NCI-H526 treated with DMSO at 0.1 percent for 48 hours (cell line): ENCODE measurements around the gene SART1.
"Not testable (repeated sequence)": the region's sequence is repeated elsewhere in the genome, so short reads cannot be mapped to it uniquely, and the experiment has no call there.

Experiments used
- DNase-seq: peaks from one replicate; lab custom pipeline; 2025; lab: John Stamatoyannopoulos, UW

The SART1 gene

DNA sequence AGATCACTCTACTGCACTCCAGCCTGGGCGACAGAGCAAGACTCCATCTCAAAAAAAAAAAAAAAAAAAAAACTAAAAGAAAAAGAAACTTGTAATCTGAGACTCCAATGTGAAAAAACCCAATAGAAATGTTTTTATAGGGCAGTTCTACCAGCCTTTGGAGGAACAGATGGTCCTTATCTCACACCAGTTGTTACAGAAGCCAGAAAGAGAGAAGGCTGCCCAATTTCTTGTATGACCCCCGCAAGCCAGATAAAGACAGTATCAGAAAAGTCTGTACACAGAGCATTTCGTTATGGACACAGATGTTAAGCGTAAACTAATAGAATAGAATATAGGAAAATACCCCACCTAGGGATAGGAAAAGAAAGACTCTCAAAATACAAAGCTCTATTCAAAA lies 27.5 kb upstream of the SART1 start:
- no peak for DNase-seq

DNA sequence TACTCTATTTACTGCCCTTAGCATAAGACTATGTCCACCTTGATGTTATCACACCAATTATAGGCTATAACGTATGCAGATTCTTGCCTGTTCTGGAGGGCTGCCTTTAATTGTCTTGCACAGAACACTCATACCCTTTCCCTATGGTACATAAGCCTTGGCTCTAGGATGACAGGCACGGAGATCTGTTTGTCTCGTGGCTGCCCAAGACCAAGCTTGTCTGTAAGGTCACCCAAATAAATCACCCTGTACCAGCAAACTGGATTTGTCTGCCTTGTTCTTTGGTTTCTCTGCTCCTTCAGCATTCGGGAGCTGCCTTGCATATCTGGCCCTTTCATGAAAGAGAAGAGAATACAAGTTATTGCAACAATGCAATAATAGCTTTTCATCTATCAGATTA lies 23.8 kb upstream of the SART1 start:
- DNase-seq = no peak

DNA sequence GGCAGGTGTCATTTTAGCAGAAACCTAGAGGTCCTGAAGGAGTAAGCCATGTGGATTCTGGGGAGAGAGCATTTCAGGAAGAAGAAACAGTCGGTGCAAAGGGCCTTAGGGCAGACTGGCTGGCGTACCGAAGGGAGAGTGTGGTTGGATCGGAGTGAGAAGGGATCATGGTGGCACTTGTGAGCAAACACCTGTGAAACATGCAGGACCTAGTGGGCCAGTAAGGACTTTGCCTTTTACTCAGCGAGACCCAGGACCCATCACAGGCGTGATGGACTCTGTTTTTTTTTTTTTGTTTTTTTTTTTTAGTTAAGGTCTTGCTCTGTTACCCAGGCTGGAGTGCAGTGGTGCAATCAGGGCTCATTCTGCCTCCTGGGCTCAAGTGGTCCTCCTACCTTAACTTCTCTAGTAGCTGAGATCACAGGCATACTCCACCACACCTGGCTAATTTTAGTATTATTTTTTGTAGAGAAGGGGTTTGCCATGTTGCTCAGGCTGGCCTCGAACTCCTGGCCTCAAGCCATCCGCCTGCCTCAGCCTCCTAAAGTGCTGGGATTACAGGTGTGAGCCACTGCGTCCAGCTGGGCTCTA lies 19.7 kb upstream of the SART1 start:
- DNase-seq = no peak

DNA sequence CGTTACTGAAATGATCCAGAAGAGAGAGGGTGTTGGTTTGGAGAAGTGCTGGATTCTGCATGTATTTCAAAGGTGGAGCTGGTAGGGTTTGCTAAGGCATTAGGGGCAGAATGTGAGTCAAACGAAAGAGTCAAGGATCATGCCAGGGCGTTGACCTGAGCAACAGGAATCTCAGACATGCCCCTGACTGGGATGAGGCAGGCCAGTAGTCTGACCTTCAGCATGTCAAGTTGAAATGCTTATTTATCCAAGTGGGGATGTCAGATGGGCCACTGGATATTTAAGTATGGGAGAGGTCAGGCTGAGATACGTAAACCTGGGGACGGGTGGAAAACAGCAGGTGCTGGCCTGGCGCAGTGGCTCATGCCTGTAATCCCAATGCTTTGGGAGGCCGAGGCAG lies 19.0 kb upstream of the SART1 start:
- DNase-seq = no peak

DNA sequence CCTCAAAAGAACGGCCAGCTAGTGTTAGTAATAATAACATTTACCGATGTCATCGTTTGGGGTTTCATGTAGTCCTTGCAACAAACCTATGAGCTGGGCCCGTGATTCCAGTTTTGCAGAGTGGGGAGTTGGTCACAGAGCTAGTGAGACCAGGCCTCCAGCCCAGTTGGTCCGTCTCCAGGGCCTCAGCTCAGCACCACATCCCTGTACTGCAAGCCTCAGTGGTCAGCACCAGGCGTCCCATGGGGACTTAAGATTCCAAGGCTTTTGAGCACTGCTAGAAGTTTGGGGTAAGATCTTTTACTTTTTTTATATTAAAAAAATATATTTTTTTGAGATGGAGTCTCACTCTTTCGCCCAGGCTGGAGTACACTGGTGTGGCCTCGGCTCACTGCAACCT lies 17.3 kb upstream of the SART1 start:
- DNase-seq = no peak

DNA sequence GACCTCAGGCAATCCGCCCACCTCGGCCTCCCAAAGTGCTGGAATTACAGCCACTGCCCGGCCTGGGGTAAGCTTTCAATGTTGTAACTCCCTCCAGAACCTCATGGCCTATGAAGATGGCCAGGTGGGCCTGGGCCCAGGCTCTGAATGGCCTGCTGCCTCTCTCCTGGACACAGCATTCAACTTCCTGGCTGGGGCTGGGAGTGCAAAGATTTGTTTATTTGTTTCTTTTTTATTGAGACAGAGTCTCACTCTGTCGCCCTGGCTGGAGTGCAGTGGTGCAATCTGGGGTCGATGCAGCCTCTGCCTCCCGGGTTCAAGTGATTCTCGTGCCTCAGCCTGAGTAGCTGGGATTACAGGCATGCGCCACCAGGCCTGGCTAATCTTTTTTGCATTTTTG lies 16.8 kb upstream of the SART1 start:
- DNase-seq = no peak

DNA sequence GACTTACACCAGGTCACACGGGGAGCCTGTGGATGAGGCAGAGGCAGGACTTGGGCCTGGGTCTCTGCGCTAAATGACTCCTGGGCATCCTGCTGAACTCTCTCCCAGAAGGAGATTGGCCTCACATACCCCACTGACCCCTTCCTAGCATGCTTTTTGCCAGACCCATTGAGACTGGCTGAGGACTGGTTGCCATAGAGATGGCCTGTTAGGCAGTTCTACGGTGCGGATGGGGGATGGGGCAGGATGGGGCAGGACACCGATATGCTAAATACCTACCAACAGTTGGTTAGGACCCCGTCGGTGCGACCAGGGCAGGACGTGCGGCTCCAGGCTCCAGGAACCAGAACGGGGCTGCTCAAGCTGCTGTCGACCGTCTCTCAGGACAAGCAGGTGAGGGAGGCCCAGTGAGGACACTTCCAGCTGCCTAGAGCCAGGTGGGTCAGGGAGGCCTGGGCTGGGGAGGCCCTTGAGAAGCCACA lies 16.1 kb upstream of the SART1 start, which contains the start of gene TSGA10IP:
TSGA10IP (plus strand) TSS at position 51 of the 482 bp plus-strand sequence; CDS start at position 247, 196 bp downstream.
- DNase-seq = no peak

DNA sequence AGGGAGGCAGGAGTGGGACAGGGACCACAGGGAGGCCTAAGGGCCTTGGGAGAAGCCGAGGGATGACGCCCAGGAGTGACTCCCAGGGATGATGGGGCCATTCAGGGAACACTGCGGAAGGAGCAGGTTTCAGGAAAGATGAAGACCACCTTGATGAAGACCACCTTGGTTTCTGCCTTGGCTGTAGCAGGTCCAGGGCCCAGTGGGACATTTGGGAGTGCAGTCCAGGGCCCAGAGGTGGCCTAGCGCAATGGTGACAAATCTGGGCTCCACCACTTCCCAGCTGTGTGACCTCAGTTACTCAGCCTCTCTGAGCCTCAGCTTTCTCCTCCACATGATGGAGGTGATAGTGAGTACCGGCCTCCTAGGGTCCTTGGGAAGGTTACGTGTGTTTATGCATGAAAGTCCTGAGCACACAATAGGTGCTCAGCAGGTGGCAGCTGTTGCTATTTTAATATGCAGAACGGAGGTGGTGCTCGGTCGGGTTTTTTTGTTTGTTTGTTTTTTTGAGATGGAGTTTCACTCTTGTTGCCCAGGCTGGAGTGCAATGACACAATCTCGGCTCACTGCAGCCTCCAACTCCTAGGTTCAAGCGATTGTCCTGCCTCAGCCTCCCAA lies 15.5 kb upstream of the SART1 start:
- no peak for DNase-seq

DNA sequence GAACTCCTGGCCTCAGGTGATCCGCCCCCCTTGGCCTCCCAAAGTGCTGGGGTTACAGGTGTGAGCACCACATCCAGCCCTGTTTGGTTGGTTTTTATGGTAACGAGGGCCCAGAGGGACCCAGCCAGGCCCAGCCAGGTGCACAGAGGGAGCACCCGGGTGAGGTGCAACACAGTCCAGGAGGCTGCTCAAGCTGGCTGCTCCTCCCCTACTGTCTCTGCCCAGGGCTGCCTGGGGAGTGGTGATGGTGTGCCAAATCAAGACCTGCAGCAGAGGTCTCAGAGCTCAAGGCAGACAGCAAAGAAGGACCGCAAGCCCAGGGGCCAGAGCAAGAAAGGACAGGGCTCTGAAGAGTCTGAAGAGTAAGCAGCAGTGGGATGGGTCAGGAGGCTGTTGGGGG lies 14.9 kb upstream of the SART1 start:
- DNase-seq = no peak

DNA sequence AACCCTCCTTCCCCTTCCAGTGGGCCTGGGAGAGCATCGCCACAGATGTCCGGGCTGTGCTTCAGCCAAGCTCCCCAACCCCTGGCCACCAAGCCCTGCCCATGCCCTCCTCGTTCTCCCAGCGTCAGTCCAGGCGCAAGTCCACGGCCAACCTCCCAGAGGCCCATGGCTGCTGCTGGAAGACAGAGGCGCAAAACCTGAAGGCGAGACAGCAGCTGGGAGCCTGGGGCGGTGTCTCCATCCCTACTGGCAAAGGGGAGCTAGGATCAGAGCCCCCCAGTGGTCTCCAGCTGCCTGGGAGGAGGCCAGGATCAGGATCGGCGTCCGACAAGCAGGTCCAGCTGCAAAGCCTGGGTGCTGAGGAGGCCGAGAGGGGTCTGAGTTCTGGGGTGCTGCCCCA lies 14.4 kb upstream of the SART1 start:
- no peak for DNase-seq

DNA sequence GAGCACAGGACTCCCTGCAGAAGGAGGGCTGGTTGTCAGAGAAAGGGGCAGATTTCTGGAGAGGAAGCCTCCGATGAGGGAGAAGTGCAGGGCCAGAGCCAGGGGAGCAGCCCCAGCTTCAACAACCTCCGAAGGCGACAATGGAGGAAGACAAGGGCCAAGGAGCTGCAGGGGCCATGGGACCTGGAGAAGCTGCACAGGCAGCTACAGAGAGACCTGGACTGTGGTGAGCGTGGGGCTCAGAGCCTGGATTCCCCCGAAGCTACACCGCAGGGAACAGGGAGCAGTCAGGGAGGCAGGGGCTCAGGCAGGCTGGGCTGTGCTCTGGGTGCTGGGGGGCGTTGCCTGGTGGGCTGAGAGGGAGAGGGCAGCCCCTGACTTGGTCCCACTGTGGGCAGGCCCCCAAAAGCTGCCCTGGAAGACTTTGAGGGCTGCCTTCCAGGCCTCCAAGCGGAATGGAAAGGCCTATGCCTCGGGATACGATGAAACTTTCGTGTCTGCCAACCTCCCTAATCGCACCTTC lies 13.9 kb upstream of the SART1 start:
- no peak for DNase-seq

DNA sequence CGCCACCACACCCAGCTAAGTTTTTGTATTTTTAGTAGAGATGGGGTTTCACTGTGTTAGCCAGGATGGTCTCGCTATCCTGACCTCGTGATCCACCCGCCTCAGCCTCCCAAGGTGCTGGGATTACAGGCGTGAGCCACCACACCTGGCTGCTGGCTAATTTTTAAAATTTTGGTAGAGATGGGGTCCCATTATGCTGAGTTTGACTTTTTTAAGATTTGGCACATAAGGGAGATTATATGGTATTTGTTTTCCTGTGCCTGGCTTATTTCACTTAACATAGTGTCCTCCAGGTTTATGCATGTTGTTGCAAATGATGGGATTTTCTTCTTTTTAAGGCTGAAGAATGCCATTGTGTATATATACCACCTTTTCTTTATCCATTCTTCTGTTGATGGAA lies 10.8 kb upstream of the SART1 start:
- DNase-seq = not testable (repeated sequence)

DNA sequence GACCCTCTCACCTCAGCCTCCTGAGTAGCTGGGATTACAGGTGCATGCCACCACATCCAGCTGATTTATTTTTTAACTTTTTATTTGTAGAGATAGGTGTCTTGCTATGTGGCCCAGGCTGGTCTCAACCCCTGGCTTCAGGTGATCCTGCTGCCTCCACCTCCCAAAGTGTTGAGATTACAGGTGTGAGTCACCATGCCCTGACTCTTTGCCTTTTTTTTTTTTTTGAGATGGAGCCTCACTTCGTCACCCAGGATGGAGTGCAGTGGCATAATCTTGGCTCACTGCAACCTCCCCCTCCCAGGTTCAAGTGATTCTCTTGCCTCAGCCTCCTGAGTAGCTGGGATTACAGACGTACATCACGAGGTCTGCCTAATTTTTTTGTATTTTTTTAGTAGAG lies 9.9 kb upstream of the SART1 start:
- DNase-seq = not testable (repeated sequence)

DNA sequence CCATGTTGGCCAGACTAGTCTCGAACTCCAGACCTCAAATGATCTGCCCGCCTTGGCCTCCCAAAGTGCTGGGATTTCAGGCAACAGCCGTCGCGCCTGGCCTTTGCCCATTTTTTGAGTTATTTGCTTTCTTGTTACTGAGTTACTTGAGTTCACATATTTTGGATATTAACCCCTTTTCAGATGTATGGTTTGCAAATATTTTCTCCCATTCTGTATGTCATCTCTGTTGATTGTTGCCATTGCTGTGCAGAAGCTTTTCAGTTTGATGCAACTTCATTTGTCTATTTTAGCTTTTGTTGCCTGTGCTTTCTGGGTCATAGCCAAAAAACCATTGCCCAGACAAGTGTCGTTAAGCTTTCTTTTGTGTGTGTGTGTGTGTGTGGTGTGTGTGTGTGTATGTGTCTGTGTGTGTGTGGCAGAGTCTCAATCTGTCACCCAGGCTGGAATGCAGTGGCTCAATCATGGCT lies 9.4 kb upstream of the SART1 start:
- DNase-seq = no peak

DNA sequence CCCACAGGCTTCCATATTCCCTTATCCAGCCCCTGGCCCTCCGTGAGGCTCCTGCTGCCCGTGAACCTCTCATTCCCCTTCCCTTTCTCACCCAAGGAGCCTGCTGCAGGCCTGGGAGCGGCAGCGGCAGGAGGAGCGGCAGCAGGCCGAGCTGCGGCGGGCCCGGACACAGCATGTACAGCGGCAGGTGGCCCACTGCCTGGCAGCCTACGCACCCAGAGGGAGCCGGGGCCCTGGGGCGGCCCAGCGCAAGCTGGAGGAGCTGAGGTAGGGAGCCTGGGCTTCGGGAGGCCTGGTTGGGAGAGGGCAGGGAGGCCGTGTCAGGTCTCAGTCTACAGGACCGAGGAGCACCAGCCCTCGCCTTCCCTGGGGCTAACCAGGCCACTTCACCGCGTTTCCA lies 8.1 kb upstream of the SART1 start:
- DNase-seq = no peak

DNA sequence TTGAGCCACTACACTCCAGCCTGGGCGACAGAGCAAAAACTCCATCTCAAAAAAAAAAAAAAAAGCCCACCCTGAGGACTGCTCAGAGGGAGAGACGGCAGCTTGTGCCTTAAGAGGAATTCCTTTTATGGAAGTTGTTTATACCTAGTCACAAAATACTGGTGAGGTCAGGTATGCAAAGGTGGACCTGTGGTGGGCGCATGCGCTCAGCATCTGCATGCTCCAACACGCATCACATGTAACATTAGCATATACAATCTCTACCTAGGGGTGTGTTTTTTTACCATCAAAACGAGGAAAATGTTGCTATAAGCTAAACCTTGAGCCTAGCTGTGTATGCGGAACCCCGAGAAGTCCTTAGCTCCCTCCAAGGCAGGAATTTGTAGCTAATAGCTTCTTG lies 6.8 kb upstream of the SART1 start:
- DNase-seq = peak; percentile 37

DNA sequence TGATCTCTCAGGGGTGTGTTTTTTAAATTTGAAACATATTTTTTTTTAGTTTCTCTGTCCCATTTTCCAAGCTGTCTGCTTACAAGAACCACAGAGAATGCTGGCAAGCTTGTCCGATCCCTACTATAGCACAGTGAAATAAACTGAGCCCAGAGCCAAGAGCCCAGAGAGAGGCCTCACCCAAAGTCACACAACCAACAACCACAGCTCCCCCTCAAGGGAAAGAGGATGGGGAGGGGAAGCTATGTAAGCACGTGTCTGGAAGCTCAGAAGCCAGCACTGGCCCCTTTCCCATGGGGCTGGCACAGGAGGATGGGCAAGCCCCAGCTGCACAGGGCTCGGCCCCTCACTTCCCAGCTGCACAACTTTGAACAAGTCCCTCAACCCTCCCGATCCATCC lies 3.2 kb upstream of the SART1 start:
- DNase-seq = no peak

DNA sequence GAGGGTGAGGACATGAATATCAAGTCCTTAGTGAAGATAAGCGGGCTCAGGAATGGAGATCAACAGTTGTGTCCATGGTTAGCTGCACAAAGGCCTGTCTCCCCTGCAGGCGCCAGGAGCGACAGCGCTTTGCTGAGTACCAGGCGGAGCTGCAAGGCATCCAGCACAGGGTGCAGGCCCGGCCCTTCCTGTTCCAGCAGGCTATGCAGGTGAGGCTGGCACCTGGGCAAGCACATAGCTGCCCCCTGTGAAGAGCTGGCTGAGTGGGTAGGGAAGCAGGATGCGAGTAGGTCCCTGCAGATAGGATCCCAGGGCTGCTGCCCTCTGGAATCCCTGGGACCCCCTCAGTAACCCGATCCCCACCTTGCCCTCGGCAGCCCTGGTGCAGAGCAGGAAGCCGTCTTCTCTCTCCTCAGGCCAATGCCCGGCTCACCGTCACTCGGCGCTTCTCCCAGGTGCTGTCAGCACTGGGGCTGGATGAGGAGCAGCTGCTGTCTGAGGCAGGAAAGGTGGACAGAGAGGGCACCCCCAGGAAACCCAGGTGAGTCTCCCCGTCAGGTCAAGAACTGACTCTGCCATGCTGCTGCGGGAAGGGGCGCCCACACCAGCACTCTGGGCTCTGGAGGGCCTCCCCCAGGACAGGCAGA lies 2.6 kb upstream of the SART1 start:
- DNase-seq = no peak

DNA sequence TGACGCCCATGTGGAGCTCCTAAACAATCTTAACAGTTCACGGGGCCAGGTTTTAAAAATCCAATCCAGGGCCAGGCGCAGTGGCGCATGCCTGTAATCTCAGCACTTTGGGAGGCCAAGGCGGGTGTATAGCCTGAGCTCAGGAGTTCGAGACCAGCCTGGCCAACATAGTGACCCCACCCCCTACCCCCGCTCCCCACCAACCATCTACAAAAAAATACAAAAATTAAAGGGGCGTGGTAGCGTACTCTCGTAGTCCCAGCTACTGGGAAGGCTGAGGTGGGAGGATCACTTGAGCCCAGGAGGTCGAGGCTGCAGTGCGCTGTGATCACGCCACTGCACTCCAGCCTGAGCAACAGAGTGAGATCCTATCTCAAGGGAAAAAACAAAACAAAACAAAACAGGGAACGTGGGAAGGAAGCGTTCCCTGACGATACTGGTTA lies 689 bp upstream of the SART1 start:
- no peak for DNase-seq

DNA sequence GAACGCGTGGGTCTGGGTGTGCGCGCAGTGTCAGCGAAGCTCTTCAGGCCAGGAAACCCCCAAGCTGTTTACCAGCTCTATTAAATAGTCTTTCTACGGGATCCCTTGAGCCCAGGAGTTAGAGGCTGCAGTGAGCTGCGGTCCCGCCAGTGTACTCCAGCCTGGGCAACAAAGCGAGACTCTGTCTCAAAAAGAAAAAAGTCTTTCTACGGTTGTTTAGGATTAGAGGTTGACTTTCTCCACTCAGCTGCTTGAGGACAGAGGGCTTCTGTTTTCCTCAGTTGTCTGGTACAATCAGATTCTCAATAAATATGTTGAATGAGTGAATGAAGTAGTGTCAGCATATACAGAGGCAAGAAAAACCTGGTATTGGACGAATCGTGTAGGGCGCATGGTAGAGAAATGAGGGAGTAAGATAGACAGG lies 619 bp downstream of the SART1 start:
- DNase-seq = no peak

DNA sequence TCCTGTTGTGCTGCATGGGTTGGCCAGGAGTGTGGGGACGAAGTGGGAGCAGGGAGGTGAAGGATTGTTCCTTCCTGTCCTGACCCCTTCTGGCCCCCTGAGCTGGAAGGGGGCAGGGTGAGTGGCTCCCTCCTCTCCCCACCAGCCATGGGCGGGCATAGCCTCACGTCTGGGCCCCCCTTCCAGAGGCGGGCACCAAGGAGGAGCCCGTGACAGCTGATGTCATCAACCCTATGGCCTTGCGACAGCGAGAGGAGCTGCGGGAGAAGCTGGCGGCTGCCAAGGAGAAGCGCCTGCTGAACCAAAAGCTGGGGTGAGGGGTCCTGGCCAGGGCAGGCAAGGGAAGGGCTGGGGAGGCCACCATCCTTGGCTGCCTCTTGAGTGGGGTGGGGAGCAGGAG lies 3.4 kb downstream of the SART1 start:
- DNase-seq = no peak

DNA sequence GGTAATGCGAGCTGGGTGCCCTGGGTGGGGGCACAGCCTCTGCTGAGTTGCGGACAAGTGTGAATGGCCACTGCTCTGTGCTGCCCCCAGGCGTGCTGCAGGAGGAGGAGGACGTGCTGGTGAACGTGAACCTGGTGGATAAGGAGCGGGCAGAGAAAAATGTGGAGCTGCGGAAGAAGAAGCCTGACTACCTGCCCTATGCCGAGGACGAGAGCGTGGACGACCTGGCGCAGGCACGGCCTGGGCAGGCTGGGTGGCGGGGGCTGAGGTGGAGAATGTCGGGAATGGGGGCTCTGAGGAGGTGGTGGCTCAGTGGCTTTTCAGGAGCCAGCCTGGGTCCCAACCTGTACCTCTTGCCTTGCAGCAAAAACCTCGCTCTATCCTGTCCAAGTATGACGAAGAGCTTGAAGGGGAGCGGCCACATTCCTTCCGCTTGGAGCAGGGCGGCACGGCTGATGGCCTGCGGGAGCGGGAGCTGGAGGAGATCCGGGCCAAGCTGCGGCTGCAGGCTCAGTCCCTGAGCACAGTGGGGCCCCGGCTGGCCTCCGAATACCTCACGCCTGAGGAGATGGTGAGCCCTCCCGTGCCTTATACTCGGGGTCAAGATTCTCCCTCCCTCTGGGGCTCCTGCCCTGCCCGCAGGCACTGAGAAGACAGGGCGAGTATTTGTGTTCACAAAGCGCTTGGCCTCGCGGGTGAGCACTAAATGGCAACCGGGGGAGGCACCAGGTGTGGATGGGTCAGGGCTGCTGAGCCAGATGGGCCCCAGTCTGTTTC lies 4.6 kb downstream of the SART1 start:
- no peak for DNase-seq
